RWPE1 (cell line): ENCODE data around the gene NRP1.
A peak's percentile ranks its signal among the peaks of the same experiment; 100 is the strongest.

Experiments
- CTCF ChIA-PET: fragments of 350-600 bp; sonication (Branson Sonifier 250); formaldehyde crosslinking; extraction: SDS; loops from one replicate; lab custom pipeline; 2021; lab: Yijun Ruan, JAX
- POLR2A ChIA-PET: fragments of 400-600 bp; formaldehyde crosslinking; extraction: SDS; loops from one replicate; lab custom pipeline; 2020; ENCODE audit warnings: antibody characterized with exemption; ENCODE audit not compliant: low non-redundant PET; lab: Yijun Ruan, JAX
- DNase-seq: peaks from one replicate; pipeline ENCODE4 v3.0.0; 2012; ENCODE audit warnings: low spot score
- H3K27ac ChIP-seq: fragments of 450-650 bp; 2 replicates; pipeline ENCODE4 v1.5.1; 2017
- CTCF ChIP-seq: fragments of 450-650 bp; conservative IDR thresholded peaks from 2 replicates; pipeline ENCODE4 v1.5.1; 2017; ENCODE audit warnings: low read depth, mild to moderate bottlenecking

The NRP1 gene

DNA sequence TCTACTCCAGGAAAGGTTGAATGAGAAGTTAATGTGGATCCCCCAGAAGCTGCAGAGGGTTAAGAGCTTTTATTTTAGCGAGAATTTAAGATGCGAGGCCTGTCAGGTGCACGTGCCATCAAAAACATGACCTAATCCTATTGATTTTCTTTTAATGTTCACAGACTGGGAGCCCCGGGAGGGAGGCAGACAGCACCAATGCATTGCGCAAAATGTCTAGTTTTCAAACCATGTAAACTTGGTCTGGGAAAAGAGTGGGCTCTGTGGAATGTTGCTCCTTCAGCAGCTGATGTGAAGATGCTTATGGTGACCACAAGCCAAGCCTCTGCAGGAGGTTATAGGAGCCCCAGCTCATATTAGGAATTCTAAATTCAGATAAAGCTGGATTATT is 204.5 kb downstream of the NRP1 start:
- TF ChIP-seq CTCF = no peak
- ChIA-PET CTCF (interaction anchor here (0.6 kb wide), 1 partner anchor 20 kb away, joined by 3 read pairs; no protein-coding TSS in a partner anchor), POLR2A (no interaction called here)
- H3K27ac ChIP-seq = peak overlapping the region; percentile 99
- no peak for DNase-seq

DNA sequence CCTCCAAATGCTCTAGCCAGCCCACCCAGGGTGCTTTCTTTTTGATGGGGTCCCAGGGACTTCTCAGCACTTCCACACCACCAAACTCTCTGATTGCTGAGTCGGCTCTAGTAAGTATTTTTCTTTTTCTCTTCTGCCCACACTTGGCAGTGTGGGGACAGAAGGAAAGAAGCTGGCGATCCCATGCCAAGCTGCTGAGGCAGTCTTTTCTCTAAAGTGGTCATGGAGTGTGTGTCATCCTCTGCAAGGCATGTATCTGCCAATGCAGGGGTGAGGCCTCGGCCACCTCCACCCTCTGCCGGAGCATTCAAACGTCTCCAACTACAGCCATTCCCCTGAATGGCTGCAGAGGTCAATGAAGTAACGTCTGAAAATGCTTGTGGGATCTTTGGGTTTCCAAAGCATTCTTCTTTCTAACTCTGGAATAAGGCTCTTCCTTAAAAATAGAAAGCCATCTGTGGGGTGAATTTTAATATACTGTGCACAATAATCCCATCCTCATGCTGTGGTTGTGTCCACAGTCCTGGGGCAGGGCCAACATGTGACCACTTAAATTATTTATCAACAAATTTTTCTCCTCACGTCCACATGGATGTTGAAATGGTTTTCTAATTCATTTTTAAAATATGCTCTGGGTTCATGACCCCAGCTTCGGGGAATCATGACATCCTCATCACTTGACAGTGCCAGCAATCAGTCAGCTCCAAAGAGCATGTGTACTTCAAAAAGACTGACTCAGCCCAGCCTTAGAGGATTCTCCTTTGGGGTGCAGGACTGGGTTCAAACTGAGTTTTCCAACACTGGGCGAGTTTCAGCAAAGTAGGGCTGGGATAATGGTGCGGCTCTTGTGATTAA is 205.1 kb downstream of the NRP1 start:
- peak; percentile 64 for DNase-seq
- ChIA-PET CTCF (interaction anchor here (0.6 kb wide), 1 partner anchor 19 kb away, joined by 3 read pairs; no protein-coding TSS in a partner anchor), POLR2A (no interaction called here)
- no peak for TF ChIP-seq CTCF
- peak overlapping the region; percentile 99 for H3K27ac ChIP-seq

DNA sequence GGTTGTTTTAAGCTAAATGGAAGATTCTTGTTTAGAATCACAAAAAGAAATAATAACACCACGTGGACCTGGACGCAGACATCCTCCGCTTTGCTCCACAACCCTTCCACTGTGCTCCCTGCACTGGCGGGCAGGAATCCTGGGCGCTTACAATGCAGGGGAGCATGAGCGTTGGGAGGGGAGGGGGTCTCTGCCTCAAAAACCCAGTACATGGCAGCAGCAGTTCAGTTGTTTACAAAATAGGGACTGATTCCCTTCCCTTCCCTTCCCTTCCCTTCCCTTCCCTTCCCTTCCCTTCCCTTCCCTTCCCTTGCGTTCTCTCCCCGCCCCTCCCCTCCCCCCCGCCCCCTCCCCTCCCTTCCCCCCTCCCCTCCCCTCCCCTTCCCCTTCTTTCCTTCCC is 206.8 kb downstream of the NRP1 start:
- H3K27ac ChIP-seq = peak overlapping the region; percentile 99
- POLR2A ChIA-PET = no interaction called here
- no peak for DNase-seq
- TF ChIP-seq CTCF = no peak
- CTCF ChIA-PET = interaction anchor here (0.6 kb wide), 1 partner anchor 82 kb away, joined by 3 read pairs; no protein-coding TSS in a partner anchor
